Psoas muscle (tissue), 8 donors: ENCODE measurements around the gene STK38. TPM values are rescaled to one million over a fixed set of nuclear protein-coding genes. Genes with fewer than 3 reads are reported as not detected.

ENCODE experiments used
- ATAC-seq, 4 donors: fragments of 200-7000 bp; cut with Tn5 transposase; one replicate each; pipeline ENCODE4 v1.9.1; 2020; ENCODE audit warnings: moderate library complexity in 3 of 4, mild to moderate bottlenecking in 2 of 4
- DNase-seq, 2 donors: peaks; one replicate each; pipeline ENCODE4 v3.0.0-alpha.2; 2020
- H3K27ac ChIP-seq: fragments of 200-600 bp; one replicate; pipeline ENCODE4 v1.8.0; 2022
- H3K27me3 ChIP-seq, 3 donors: fragments of 200-600 bp in 1 of 3; one replicate each; pipeline versions ENCODE4 v1.6.1 to v1.8.0; 2013 to 2022; ENCODE audit warnings: low read length in 2 of 3, mild to moderate bottlenecking in 2 of 3, moderate library complexity in 1 of 3; ENCODE audit not compliant: insufficient read depth in 3 of 3
- H3K36me3 ChIP-seq, 2 donors: fragments of 200-600 bp in 1 of 2; one replicate each; pipeline versions ENCODE4 v1.6.1 to v1.8.0; 2013 to 2022; ENCODE audit warnings: low read depth in 1 of 2, mild to moderate bottlenecking in 1 of 2, moderate library complexity in 1 of 2; ENCODE audit not compliant: insufficient read depth in 1 of 2
- H3K4me1 ChIP-seq: fragments of 200-600 bp; one replicate; pipeline ENCODE4 v1.8.0; 2022
- H3K4me3 ChIP-seq: fragments of 200-600 bp; one replicate; pipeline ENCODE4 v1.8.0; 2022; ENCODE audit warnings: mild to moderate bottlenecking
- H3K9me3 ChIP-seq: fragments of 200-600 bp; one replicate; pipeline ENCODE4 v1.8.0; 2022
- CTCF ChIP-seq: fragments of 200-600 bp; IDR thresholded peaks from one replicate; pipeline ENCODE4 v1.8.0; 2022; ENCODE audit warnings: antibody characterized with exemption
- WGBS, 3 donors: extraction: QIAGEN DNeasy Blood & Tissue Kit; methylation state at CpG; one replicate each; pipeline versions ENCODE4 v1.1.6 to v1.1.7; 2013; 5-methylcytosine and 5-hydroxymethylcytosine counted together
- intact Hi-C, 2 donors: fragments of 100-400 bp; cut with DNase I; formaldehyde crosslinking; loops; one replicate each; pipeline versions ENCODE4 v1.11.0 to v1.14.2; 2022
- polyA plus RNA-seq, 3 donors: library from polyadenylated mRNA; stranded (reverse); fragments of 200-250 nt; gene quantifications; one replicate each; pipeline ENCODE4 v1.2.3, GENCODE V29; 2013
- total RNA-seq, 4 donors: library from RNA; stranded (reverse); fragmentation: NEBNext Ultra II Directional in 2 of 4; extraction: Animal tissue kit (Norgen Biotek cat#: 25700) in 2 of 4; gene quantifications; one replicate each; pipeline versions ENCODE4 v1.2.1 to v1.2.4, GENCODE V29; 2021 to 2023
- donor health status: healthy with polysubstance abuse.
- donor health status: DM: no; HTN: no; CAD: no; lungs with moderate emphysema.
- donor health status: Bipolar disorder and iron deficiency.
- donor health status: healthy.
- donor health status: DM: yes; HTN: yes; CAD: no.
- donor health status: DM: no; HTN: no; CAD: no.
- donor health status: DM: no; HTN: no; CAD: no.
- donor health status: DM: yes; HTN: yes; CAD: no.

STK38 gene
- total and polyA plus RNA-seq, 7 donors: 7.7 to 18.9 (median 11.7) TPM

GRCh38 chr6:36566418-36566905 is 19.2 kb upstream of the STK38 start:
- 86 to 92% (median 90%) methylated on average over 8 of the region's 8 CpGs for WGBS, 3 donors
- intact Hi-C loops: no loop called here

GRCh38 chr6:36563928-36564284 is 16.6 kb upstream of the STK38 start:
- intact Hi-C loops: no loop called here
- ATAC-seq (no peak), DNase-seq (no peak)
- WGBS, 3 donors: 84 to 88% (median 86%) methylated on average over 4 of the region's 4 CpGs
- Histone ChIP-seq H3K4me3 (no peak overlapping the region), H3K36me3 (no peaks in the 10 kb centered on the region), H3K27ac (no peak overlapping the region), H3K9me3 (no peaks in the 10 kb centered on the region), H3K27me3 (no peaks in the 10 kb centered on the region), H3K4me1 (no peaks in the 10 kb centered on the region)
- TF ChIP-seq CTCF: no peak

More at GRCh38 chr6:36566418-36566905, 19.2 kb upstream of the STK38 start:
- TF ChIP-seq CTCF: no peak
- no peaks in the 10 kb centered on the region for H3K36me3 ChIP-seq
- no peaks in the 10 kb centered on the region for H3K4me1 ChIP-seq
- no peak overlapping the region for H3K4me3 ChIP-seq
- no peak overlapping the region for H3K27ac ChIP-seq
- ATAC-seq (no peak), DNase-seq (no peak)
- no peaks in the 10 kb centered on the region for H3K9me3 ChIP-seq
- H3K27me3 ChIP-seq: no peaks in the 10 kb centered on the region

- intact Hi-C loops: no loop called here
- Histone ChIP-seq H3K4me3 (no peak overlapping the region), H3K9me3 (no peaks in the 10 kb centered on the region), H3K27ac (no peak overlapping the region), H3K4me1 (no peaks in the 10 kb centered on the region), H3K27me3 (no peaks in the 10 kb centered on the region), H3K36me3 (no peaks in the 10 kb centered on the region)
- no peak for TF ChIP-seq CTCF
- whole genome bisulfite sequencing, 3 donors: 51 to 60% (median 59%) methylated on average over 3 of the region's 3 CpGs
- no peak for ATAC-seq
- DNase-seq: no peak
Measured at GRCh38 chr6:36563237-36563927, 16.1 kb upstream of the STK38 start.

- no peaks in the 10 kb centered on the region for H3K4me1 ChIP-seq
- no peak overlapping the region for H3K4me3 ChIP-seq
- no peak for DNase-seq
- H3K27me3 ChIP-seq: no peaks in the 10 kb centered on the region
- no peaks in the 10 kb centered on the region for H3K36me3 ChIP-seq
- TF ChIP-seq CTCF: no peak
- no peaks in the 10 kb centered on the region for H3K9me3 ChIP-seq
- WGBS, 3 donors: 89 to 96% (median 93%) methylated on average over 4 of the region's 4 CpGs
- no peak for ATAC-seq
- intact Hi-C loops: no loop called here
- no peak overlapping the region for H3K27ac ChIP-seq
Measured at GRCh38 chr6:36560822-36561221, 13.5 kb upstream of the STK38 start.
